ENCODE data around the gene TRIM41.
A peak's percentile ranks its signal among the peaks of the same experiment; 100 is the strongest.
"Not testable (repeated sequence)": the region's sequence is repeated elsewhere in the genome, so short reads cannot be mapped to it uniquely, and the experiment has no call there.

The TRIM41 gene

GRCh38 chr5:181223058-181223728 is at the start of gene TRIM41:
Gene TRIM41 (plus strand): TSS chr5:181223281. CDS start chr5:181224000, 719 bp downstream.
- DNase-seq = peak; percentile 100

GRCh38 chr5:181173420-181174342 is 49.4 kb upstream of the TRIM41 start:
- peak; percentile 47 for DNase-seq

GRCh38 chr5:181176254-181176952 is 46.7 kb upstream of the TRIM41 start:
- no peak for DNase-seq

GRCh38 chr5:181177559-181177958 is 45.5 kb upstream of the TRIM41 start:
- DNase-seq = not testable (repeated sequence)

- DNase-seq = peak; percentile 82
These were observed 41.2 kb upstream of the TRIM41 start for GRCh38 chr5:181181650-181182565.

- peak; percentile 45 for DNase-seq
These were observed 40.4 kb upstream of the TRIM41 start for GRCh38 chr5:181182651-181183050.

GRCh38 chr5:181184845-181185216 is 38.2 kb upstream of the TRIM41 start:
- no peak for DNase-seq

- DNase-seq = no peak
These were observed 37.5 kb upstream of the TRIM41 start for GRCh38 chr5:181185560-181185959.

- DNase-seq = no peak
These were observed 37.1 kb upstream of the TRIM41 start for GRCh38 chr5:181186022-181186421.

GRCh38 chr5:181186986-181187499 is 36.0 kb upstream of the TRIM41 start:
- no peak for DNase-seq

GRCh38 chr5:181187500-181188213 is 35.4 kb upstream of the TRIM41 start:
- DNase-seq = peak; percentile 80

- DNase-seq = peak; percentile 95
These were observed 34.2 kb upstream of the TRIM41 start for GRCh38 chr5:181188700-181189362.

- no peak for DNase-seq
These were observed 33.6 kb upstream of the TRIM41 start for GRCh38 chr5:181189363-181189961.

- DNase-seq = peak; percentile 67
These were observed 32.9 kb upstream of the TRIM41 start for GRCh38 chr5:181189962-181190710.

- DNase-seq = no peak
These were observed 32.2 kb upstream of the TRIM41 start for GRCh38 chr5:181190711-181191525.

- DNase-seq = peak; percentile 100
These were observed 31.4 kb upstream of the TRIM41 start for GRCh38 chr5:181191526-181192336.

GRCh38 chr5:181192337-181193046 is 30.6 kb upstream of the TRIM41 start:
- DNase-seq = peak; percentile 25
